Astrocyte (in vitro differentiated cells and primary cell): Measurements from ENCODE around the gene STAB1. TPM values are rescaled to one million over a fixed set of nuclear protein-coding genes. Genes with fewer than 3 reads are reported as not detected.

Experiments
- DNase-seq: peaks from one replicate; pipeline ENCODE4 v3.0.0-alpha.2; 2010; ENCODE audit warnings: low read depth
- FAIRE-seq: peaks from 2 replicates; lab custom pipeline; 2011; peaks lifted over from hg19 to GRCh38; lab: Jason Lieb, UNC
- H2AFZ ChIP-seq: 2 replicates; pipeline ENCODE4 v1.6.0; 2012; ENCODE audit warnings: low read depth, low read length, inconsistent platforms
- H3K27ac ChIP-seq: 2 replicates; pipeline ENCODE4 v1.5.1; 2011; ENCODE audit warnings: low read depth, low read length, inconsistent platforms
- H3K27me3 ChIP-seq: 2 replicates; pipeline ENCODE4 v1.6.0; 2011; ENCODE audit warnings: low read length, inconsistent platforms; ENCODE audit not compliant: insufficient read depth
- H3K36me3 ChIP-seq: 2 replicates; pipeline ENCODE4 v1.5.1; 2011; ENCODE audit warnings: low read length, inconsistent platforms; ENCODE audit not compliant: insufficient read depth
- H3K4me1 ChIP-seq: 2 replicates; pipeline ENCODE4 v1.5.1; 2011; ENCODE audit warnings: low read length, inconsistent platforms; ENCODE audit not compliant: insufficient read depth
- H3K4me2 ChIP-seq: 2 replicates; pipeline ENCODE4 v1.6.0; 2012; ENCODE audit warnings: low read length, inconsistent platforms
- H3K4me3 ChIP-seq: 2 replicates; pipeline ENCODE4 v1.5.1; 2011; ENCODE audit warnings: low read depth, mild to moderate bottlenecking, low read length, inconsistent platforms; ENCODE audit not compliant: insufficient read depth
- H3K79me2 ChIP-seq: 2 replicates; pipeline ENCODE4 v1.6.0; 2012; ENCODE audit warnings: mild to moderate bottlenecking, low read length, inconsistent platforms; ENCODE audit not compliant: insufficient read depth
- H3K9ac ChIP-seq: 2 replicates; pipeline ENCODE4 v1.6.0; 2012; ENCODE audit warnings: mild to moderate bottlenecking, low read length, inconsistent platforms
- H3K9me3 ChIP-seq: 2 replicates; pipeline ENCODE4 v1.5.1; 2012; ENCODE audit warnings: low read depth, mild to moderate bottlenecking, low read length, inconsistent platforms; ENCODE audit not compliant: insufficient read depth
- H4K20me1 ChIP-seq: 2 replicates; pipeline ENCODE4 v1.6.0; 2012; ENCODE audit warnings: low read length, inconsistent platforms; ENCODE audit not compliant: insufficient read depth
- H3K27ac Mint-ChIP-seq: one replicate; pipeline ENCODE4 v1.8.0; 2021; ENCODE audit warnings: mild to moderate bottlenecking, mixed read lengths; ENCODE audit not compliant: unreplicated experiment
- H3K27me3 Mint-ChIP-seq: one replicate; pipeline ENCODE4 v1.8.0; 2021; ENCODE audit warnings: low read depth, mixed read lengths; ENCODE audit not compliant: unreplicated experiment
- H3K36me3 Mint-ChIP-seq: one replicate; pipeline ENCODE4 v1.8.0; 2021; ENCODE audit warnings: low read depth, mixed read lengths; ENCODE audit not compliant: unreplicated experiment
- H3K4me1 Mint-ChIP-seq: one replicate; pipeline ENCODE4 v1.8.0; 2021; ENCODE audit warnings: low read depth, mixed read lengths; ENCODE audit not compliant: unreplicated experiment
- H3K4me3 Mint-ChIP-seq: one replicate; pipeline ENCODE4 v1.8.0; 2021; ENCODE audit warnings: mild to moderate bottlenecking, moderate library complexity, mixed read lengths; ENCODE audit not compliant: unreplicated experiment
- H3K9me3 Mint-ChIP-seq: one replicate; pipeline ENCODE4 v1.8.0; 2021; ENCODE audit warnings: mild to moderate bottlenecking, mixed read lengths; ENCODE audit not compliant: unreplicated experiment
- EZH2 ChIP-seq: IDR thresholded peaks from 2 replicates; pipeline ENCODE4 v1.6.1; 2012; ENCODE audit warnings: mild to moderate bottlenecking, low read length, inconsistent platforms; ENCODE audit not compliant: insufficient read depth
- total RNA-seq: library from RNA; stranded (reverse); gene quantifications from 2 replicates; pipeline ENCODE4 v1.2.1, GENCODE V29; 2021
- TF ChIP-seq, protein P1 (sequence below): IDR thresholded peaks from 2 replicates; pipeline ENCODE4 v1.5.1; 2011; ENCODE audit warnings: low read depth, mild to moderate bottlenecking, inconsistent platforms, low read length, moderate library complexity; ENCODE audit not compliant: insufficient read depth

Gene STAB1
- total RNA-seq, 1 donor from 2014 or later, result 0.39 TPM

DNA sequence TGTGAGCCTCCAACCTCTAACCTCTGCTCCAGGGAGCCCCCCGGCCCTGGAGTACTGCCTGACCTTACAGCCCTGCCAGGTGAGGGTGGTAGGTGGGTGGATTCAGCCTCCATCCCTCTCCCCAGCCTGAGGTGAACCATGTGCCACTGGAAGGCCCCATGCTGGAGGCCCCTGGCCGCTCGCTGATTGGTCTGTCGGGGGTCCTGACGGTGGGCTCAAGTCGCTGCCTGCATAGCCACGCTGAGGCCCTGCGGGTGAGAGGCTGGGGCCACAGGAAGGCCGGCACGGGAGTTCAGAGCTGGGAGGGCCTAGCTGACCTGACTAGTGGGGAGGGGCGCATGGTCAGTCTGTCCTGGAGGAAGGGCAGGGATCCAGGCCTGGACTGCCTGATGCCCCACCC, 19.4 kb downstream of the STAB1 start:
- no peak overlapping the region for H3K4me3 ChIP-seq
- H3K4me2 ChIP-seq, result no peak overlapping the region
- H3K79me2 ChIP-seq, result no peaks in the 10 kb centered on the region
- Mint-ChIP-seq H3K9me3 (no peaks in the 10 kb centered on the region), H3K27me3 (peaks cover 52% of the 10 kb centered on the region), H3K36me3 (no peaks in the 10 kb centered on the region), H3K27ac (no peak overlapping the region), H3K4me1 (no peaks in the 10 kb centered on the region), H3K4me3 (no peak overlapping the region)
- no peaks in the 10 kb centered on the region for H4K20me1 ChIP-seq
- H3K27me3 ChIP-seq, result peaks cover 3% of the 10 kb centered on the region
- no peak for FAIRE-seq
- no peak overlapping the region for H3K27ac ChIP-seq
- H3K36me3 ChIP-seq, result no peaks in the 10 kb centered on the region
- DNase-seq, result no peak
- TF ChIP-seq, protein P1, sequence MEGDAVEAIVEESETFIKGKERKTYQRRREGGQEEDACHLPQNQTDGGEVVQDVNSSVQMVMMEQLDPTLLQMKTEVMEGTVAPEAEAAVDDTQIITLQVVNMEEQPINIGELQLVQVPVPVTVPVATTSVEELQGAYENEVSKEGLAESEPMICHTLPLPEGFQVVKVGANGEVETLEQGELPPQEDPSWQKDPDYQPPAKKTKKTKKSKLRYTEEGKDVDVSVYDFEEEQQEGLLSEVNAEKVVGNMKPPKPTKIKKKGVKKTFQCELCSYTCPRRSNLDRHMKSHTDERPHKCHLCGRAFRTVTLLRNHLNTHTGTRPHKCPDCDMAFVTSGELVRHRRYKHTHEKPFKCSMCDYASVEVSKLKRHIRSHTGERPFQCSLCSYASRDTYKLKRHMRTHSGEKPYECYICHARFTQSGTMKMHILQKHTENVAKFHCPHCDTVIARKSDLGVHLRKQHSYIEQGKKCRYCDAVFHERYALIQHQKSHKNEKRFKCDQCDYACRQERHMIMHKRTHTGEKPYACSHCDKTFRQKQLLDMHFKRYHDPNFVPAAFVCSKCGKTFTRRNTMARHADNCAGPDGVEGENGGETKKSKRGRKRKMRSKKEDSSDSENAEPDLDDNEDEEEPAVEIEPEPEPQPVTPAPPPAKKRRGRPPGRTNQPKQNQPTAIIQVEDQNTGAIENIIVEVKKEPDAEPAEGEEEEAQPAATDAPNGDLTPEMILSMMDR, result no peak
- TF ChIP-seq EZH2, result no peak
- H3K4me1 ChIP-seq, result no peaks in the 10 kb centered on the region
- no peaks in the 10 kb centered on the region for H3K9me3 ChIP-seq
- H2AFZ ChIP-seq, result no peak overlapping the region
- no peak overlapping the region for H3K9ac ChIP-seq

DNA sequence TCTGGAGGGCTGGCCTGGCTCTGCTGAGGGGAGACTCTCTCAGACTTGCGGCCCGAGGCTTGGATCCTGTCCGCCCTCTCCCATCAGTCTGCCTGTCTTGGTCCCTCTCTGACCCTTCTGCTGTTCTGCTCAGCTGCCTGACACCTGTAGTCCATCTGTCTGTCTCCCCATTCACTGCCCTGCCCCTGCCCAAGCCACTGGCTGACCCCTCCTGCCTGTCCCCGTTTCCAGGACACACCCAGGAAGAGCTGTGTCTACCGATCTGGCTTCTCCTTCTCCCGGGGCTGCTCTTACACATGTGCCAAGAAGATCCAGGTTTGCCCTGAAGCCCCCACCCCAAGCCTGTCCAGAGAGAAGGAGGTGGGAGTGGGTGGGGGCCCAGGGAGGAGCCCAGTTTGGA, 20.1 kb downstream of the STAB1 start:
- DNase-seq, result no peak
- Histone ChIP-seq H3K4me1 (no peaks in the 10 kb centered on the region), H2AFZ (no peak overlapping the region), H3K4me3 (no peak overlapping the region), H3K9ac (no peak overlapping the region), H4K20me1 (no peaks in the 10 kb centered on the region), H3K79me2 (no peaks in the 10 kb centered on the region), H3K27ac (no peak overlapping the region), H3K4me2 (no peak overlapping the region), H3K9me3 (no peaks in the 10 kb centered on the region), H3K36me3 (no peaks in the 10 kb centered on the region), H3K27me3 (peaks cover 3% of the 10 kb centered on the region)
- H3K4me3 Mint-ChIP-seq, result no peak overlapping the region
- no peaks in the 10 kb centered on the region for H3K4me1 Mint-ChIP-seq
- no peak for TF ChIP-seq EZH2
- TF ChIP-seq, protein P1, result no peak
- no peaks in the 10 kb centered on the region for H3K36me3 Mint-ChIP-seq
- FAIRE-seq, result no peak
- H3K9me3 Mint-ChIP-seq, result no peaks in the 10 kb centered on the region
- no peak overlapping the region for H3K27ac Mint-ChIP-seq
- H3K27me3 Mint-ChIP-seq, result peaks cover 47% of the 10 kb centered on the region

DNA sequence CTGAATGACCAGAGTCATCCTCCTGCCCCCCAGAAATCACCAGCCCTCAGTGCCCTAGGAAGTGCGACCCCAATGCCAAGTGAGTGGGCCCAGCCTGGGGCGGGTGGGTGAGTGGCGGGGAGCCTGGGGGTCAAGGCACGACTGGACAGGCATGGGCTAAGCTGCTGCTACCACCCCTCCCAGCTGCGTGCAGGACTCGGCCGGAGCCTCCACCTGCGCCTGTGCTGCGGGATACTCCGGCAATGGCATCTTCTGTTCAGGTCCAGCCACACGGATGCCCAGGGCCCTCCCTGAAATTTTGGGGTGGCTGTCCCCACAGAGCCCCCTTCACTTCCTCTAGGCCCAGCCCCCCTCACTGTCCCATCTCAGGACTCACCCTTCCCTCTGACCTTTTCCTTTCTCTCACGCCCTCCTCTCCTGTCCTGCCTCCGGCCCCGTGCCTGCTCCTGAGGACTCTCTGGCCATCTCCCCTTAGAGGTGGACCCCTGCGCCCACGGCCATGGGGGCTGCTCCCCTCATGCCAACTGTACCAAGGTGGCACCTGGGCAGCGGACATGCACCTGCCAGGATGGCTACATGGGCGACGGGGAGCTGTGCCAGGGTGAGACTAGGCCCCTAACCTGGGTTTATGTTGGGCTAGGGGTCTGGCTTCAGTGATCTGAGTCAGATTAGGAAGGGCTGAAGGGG, 21.5 kb downstream of the STAB1 start:
- DNase-seq (no peak), FAIRE-seq (no peak)
- H3K27ac ChIP-seq, result no peak overlapping the region
- no peaks in the 10 kb centered on the region for H3K79me2 ChIP-seq
- H3K27ac Mint-ChIP-seq, result no peak overlapping the region
- H4K20me1 ChIP-seq, result no peaks in the 10 kb centered on the region
- H3K4me3 ChIP-seq, result no peak overlapping the region
- no peak overlapping the region for H2AFZ ChIP-seq
- no peaks in the 10 kb centered on the region for H3K4me1 Mint-ChIP-seq
- H3K9me3 Mint-ChIP-seq, result no peaks in the 10 kb centered on the region
- H3K27me3 ChIP-seq, result peaks cover 3% of the 10 kb centered on the region
- H3K36me3 ChIP-seq, result no peaks in the 10 kb centered on the region
- H3K9ac ChIP-seq, result no peak overlapping the region
- H3K9me3 ChIP-seq, result no peaks in the 10 kb centered on the region
- H3K4me2 ChIP-seq, result no peak overlapping the region
- no peaks in the 10 kb centered on the region for H3K36me3 Mint-ChIP-seq
- TF ChIP-seq, protein P1, result no peak
- TF ChIP-seq EZH2, result no peak
- H3K27me3 Mint-ChIP-seq, result peaks cover 38% of the 10 kb centered on the region
- no peaks in the 10 kb centered on the region for H3K4me1 ChIP-seq
- H3K4me3 Mint-ChIP-seq, result no peak overlapping the region
